Activated naive CD8-positive, alpha-beta T cell treated with anti-CD3 and anti-CD28 coated beads, Interleukin-2, amount 50 U/mL, for 16 hours (primary cell): Measurements from ENCODE around the gene FERMT3.

Experiments
- DNase-seq: peaks from one replicate; pipeline ENCODE4 v3.0.0-alpha.2; 2020; ENCODE audit warnings: low read depth, low spot score

The FERMT3 gene

DNA sequence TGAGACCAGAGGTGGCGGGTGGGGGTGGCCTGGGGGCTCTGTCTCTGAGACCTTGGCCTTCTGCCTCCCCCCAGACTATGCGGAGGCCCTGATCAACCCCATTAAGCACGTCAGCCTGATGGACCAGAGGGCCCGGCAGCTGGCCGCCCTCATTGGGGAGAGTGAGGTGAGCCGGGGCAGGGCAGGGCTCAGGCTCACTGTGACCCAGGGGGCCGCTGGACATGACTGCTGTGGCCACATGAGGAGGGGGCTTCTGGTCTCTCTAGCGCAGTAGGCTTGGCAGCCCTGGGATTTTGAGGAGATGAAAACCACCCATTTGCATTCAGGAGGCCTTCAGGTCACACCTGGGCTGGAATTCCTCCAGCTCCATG lies 57.4 kb downstream of the FERMT3 start:
- no peak for DNase-seq

DNA sequence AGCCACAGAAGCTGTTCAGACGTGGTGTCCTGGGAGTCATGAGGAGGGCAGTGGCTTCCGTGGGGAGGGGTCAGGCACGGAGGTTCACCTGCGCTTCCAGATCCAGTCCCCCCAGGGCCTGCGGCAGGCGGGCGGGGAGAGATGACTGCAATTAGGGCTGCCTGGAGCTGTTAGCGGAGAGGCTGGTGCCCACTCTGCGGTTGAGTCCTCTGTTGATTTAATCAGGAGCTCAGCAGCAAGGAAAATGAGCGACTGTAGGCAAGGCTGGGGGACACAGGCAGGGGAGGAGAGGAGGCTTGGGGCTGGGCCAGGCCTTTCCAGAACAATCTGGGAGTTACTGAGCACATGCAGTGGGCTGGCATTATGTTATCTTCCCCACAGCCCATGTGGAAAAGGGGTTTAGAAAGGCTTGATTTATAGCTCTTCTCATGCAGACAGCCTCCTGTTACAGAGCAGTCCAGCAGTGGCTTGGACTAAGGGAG lies 57.9 kb downstream of the FERMT3 start:
- no peak for DNase-seq

DNA sequence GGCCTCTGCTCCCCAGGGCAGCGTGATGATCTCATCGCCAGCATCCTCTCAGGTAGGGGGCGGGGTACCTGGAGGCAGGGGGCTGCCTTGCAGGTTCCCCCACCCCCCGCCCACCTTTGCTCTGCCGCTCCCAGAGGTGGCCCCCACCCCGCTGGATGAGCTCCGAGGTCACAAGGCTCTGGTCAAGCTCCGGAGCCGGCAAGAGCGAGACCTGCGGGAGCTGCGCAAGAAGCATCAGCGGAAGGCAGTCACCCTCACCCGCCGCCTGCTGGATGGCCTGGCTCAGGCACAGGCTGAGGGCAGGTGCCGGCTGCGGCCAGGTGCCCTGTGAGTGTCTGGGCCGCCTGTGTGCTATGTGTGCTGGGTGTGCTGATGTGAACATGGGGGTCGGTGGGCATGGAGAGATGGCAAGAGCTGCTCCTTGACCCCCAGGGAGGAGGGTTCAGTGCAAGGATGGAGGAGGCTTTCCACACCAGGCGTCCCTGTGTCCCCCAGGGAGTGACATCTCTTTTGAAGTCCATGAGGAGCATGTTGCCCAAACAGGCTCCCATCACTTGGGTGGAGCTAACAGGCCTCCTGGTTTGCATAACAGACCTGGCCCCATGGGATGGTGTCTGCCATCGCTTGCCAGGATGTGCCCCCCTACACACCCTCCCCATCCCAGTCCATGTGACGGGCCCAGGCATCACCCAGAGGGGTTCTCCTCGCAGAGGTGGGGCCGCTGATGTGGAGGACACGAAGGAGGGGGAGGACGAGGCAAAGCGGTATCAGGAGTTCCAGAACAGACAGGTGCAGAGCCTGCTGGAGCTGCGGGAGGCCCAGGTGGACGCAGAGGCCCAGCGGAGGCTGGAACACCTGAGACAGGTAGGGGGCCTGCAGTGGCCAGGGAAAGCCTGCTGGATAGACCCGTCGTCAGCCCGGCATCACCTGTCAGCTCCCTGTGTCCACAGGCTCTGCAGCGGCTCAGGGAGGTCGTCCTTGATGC lies 58.9 kb downstream of the FERMT3 start:
- DNase-seq = no peak

DNA sequence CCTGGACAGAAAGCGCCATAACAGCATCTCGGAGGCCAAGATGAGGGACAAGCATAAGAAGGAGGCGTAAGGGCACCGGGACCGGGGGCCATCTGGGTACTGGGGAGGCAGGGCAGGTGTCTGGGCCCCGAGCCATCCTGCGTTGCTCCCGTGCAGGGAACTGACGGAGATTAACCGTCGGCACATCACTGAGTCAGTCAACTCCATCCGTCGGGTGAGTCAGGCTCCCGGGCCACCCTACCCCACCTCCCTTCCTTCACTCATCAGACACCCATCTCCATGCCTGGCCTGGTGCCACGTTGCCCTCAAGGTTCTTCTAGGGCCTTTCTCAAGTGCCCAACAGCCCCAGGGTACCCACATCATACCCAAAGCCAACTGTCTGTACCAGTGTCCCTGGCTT lies 59.8 kb downstream of the FERMT3 start:
- DNase-seq = no peak

DNA sequence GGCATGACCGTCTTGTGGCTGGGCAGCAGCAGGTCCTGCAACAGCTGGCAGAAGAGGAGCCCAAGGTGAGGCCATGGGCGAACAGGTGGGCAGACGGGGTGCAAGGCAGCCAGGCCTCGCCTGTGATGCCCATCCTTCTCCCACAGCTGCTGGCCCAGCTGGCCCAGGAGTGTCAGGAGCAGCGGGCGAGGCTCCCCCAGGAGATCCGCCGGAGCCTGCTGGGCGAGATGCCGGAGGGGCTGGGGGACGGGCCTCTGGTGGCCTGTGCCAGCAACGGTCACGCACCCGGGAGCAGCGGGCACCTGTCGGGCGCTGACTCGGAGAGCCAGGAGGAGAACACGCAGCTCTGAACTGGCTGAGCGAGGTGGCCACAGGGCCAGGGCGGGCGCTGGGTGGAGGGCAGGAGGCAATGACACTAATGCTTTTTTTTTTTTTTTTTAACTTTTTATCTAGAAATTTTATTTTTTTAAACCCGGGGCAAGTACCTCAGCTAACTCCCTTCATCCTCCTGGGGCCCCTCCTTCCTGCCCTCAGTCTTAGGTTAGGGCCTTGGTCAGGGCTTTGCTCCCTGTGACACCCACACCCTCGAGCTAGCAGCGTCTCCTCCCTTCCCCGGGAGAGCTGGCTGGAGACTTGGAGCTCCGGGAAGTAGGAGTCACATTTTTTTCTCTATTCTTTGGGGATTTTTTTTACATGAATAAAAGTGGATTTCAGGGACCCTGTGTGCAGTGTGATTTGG lies 60.9 kb downstream of the FERMT3 start:
- DNase-seq = no peak

DNA sequence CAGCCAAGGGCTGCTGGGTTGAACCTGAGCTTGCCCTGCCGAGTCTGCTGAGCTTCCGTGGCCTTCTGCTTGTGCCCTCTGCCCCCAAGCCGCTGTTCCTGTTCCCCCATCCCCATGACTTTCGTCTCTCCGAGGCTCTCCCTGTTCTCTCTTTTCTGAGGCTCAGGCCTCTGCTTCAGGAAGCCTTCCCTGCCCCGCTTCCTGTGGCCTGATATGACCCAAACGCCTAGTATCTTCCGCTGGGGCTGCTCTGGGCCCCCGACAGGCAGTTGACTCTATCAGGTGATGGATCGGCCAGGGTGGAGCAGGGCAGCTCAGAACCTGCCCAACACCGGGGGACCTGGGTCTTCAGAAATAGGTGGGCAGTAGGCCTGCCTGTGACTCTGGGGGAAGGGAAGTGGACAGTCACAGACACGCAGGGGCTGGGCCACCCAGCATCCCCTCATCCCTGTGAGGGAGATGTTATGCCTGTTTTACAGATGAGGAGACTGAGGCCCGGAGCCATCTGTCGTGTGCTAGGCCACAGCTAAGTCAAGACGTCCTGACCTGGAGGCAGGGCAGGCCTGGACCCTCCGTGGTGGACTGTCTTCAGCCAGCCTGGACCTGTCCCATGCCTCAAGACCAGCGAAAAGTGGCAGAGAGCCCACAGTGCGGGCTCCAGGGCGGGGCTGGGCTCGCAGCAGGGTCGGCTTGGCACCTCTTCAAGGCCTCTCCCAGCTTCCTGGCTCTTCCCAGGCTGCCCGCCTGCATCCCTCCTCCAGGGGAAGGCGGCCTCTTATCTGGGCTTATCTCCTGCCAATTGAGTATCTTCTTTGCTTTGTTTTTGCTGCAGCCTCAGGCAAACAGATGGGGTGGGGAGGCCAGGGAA lies 61.7 kb downstream of the FERMT3 start:
- no peak for DNase-seq

DNA sequence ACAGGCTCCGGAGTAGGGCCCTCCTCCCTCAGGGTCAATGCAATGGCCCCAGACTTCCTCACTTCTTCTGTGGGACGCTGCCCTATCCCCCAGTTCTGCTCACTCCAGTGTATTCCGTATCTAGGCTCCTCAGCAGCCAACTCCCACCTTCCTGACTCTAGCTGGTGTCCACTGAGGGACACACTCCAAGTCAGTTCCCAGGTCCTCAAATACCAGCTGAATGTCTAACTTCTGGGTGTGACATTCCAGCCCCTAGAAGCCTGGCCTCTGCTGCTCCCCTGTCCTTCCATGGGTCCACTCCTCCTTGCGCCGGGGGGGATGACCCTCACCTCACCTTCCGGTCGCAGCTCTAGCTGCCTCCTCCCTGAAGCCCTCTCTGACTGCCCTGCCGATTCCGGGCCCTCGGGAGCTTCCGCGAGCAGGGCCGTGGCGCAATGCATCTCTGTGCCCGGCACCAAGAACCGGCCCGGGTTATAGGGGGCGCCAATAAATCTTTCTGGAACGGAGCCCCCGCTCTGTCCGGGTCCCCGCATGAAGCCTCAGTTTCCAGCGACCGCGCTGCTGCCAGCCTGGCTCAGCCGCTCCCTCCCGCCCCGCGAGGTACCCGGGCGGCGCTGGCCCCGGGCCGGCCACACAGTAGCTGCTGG lies 62.5 kb downstream of the FERMT3 start:
- no peak for DNase-seq

DNA sequence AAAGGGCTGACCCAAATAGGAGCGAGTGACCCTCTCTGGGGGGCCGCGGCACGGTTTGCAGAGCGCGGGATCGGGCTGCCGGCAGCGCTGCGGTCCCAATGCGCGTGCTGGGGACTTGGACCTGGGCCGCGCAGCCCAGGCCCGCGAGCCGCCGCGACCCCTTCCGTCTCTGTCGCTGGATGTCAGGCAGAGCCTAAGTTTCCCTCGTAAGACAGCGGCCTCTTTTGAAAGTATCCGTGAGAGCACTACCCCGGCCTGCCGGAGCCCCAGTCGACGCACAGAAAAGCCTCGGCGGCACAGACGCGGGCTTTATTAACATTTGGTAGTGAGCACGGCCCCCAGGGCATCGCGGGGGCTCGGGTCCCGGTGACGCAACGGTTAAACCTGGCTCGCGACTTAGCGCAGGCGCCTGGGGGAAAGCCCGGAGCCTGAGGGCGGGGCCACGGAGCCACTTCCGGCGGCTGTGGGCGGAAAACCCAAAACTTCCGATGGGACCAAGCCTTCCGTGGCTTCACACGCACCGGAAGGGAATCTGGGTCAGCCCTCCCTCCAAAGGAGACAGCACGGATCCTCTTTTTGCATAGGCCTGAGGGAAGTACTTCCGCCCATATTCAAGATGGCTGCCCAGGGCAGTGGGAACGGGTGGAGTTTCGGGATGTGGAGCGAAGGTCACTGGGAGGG lies 63.2 kb downstream of the FERMT3 start:
- peak; percentile 95 for DNase-seq
